ENCODE data around the gene WDR41.
"Not testable (repeated sequence)": the region's sequence is repeated elsewhere in the genome, so short reads cannot be mapped to it uniquely, and the experiment has no call there.

WDR41 gene

GRCh38 chr5:77491783-77492652 is at the start of gene WDR41:
Gene WDR41, minus strand, starts transcription at chr5:77492316. Its CDS starts 96 bp downstream, at chr5:77492220.
- DNase-seq (ENCODE audit: low spot score): peak; percentile 85

GRCh38 chr5:77531297-77531696 is 39.2 kb upstream of the WDR41 start:
- DNase-seq (ENCODE audit: low spot score): no peak

- no peak for DNase-seq (ENCODE audit: low spot score)
Observed at GRCh38 chr5:77518304-77518703, 26.2 kb upstream of the WDR41 start.

GRCh38 chr5:77514457-77514856 is 22.3 kb upstream of the WDR41 start:
- DNase-seq (ENCODE audit: low spot score): no peak

- DNase-seq (ENCODE audit: low spot score): no peak
Observed at GRCh38 chr5:77513321-77513720, 21.2 kb upstream of the WDR41 start.

- not testable (repeated sequence) for DNase-seq (ENCODE audit: low spot score)
Observed at GRCh38 chr5:77501132-77501531, 9.0 kb upstream of the WDR41 start.

GRCh38 chr5:77499973-77500372 is 7.9 kb upstream of the WDR41 start:
- no peak for DNase-seq (ENCODE audit: low spot score)

- no peak for DNase-seq (ENCODE audit: low spot score)
Observed at GRCh38 chr5:77499441-77499840, 7.3 kb upstream of the WDR41 start.

- no peak for DNase-seq (ENCODE audit: low spot score)
Observed at GRCh38 chr5:77498952-77499351, 6.8 kb upstream of the WDR41 start.

GRCh38 chr5:77494935-77495334 is 2.8 kb upstream of the WDR41 start:
- no peak for DNase-seq (ENCODE audit: low spot score)

- no peak for DNase-seq (ENCODE audit: low spot score)
Observed at GRCh38 chr5:77492653-77493000, 511 bp upstream of the WDR41 start.

GRCh38 chr5:77490741-77491344 is 1.3 kb downstream of the WDR41 start:
- peak; percentile 15 for DNase-seq (ENCODE audit: low spot score)

GRCh38 chr5:77486344-77486962 is 5.7 kb downstream of the WDR41 start:
- DNase-seq (ENCODE audit: low spot score): no peak

- DNase-seq (ENCODE audit: low spot score): no peak
Observed at GRCh38 chr5:77483682-77484081, 8.4 kb downstream of the WDR41 start.

GRCh38 chr5:77475041-77475440 is 17.1 kb downstream of the WDR41 start:
- not testable (repeated sequence) for DNase-seq (ENCODE audit: low spot score)

GRCh38 chr5:77468875-77469274 is 23.2 kb downstream of the WDR41 start:
- not testable (repeated sequence) for DNase-seq (ENCODE audit: low spot score)

GRCh38 chr5:77463905-77464304 is 28.2 kb downstream of the WDR41 start:
- DNase-seq (ENCODE audit: low spot score): no peak

- no peak for DNase-seq (ENCODE audit: low spot score)
Observed at GRCh38 chr5:77461287-77461686, 30.8 kb downstream of the WDR41 start.

GRCh38 chr5:77454123-77454522 is 38.0 kb downstream of the WDR41 start:
- DNase-seq (ENCODE audit: low spot score): no peak

- no peak for DNase-seq (ENCODE audit: low spot score)
Observed at GRCh38 chr5:77452351-77452750, 39.8 kb downstream of the WDR41 start.

- DNase-seq (ENCODE audit: low spot score): no peak
Observed at GRCh38 chr5:77449981-77450380, 42.1 kb downstream of the WDR41 start.

GRCh38 chr5:77449277-77449676 is 42.8 kb downstream of the WDR41 start:
- DNase-seq (ENCODE audit: low spot score): no peak

- DNase-seq (ENCODE audit: low spot score): no peak
Observed at GRCh38 chr5:77448831-77449230, 43.3 kb downstream of the WDR41 start.
